ENCODE data around the gene MYLK.

GRCh38 chr3:123778991-123779622 lies 105.0 kb downstream of the MYLK start:
- TF ChIP-seq STAT1 (conservative IDR thresholded peaks at IDR 0.05), result no peak
- no peak for TF ChIP-seq USF2 (IDR thresholded peaks at IDR 0.05; ENCODE audit: borderline replicate concordance, low read depth, low read length)
- no peak for TF ChIP-seq GATAD2B (conservative IDR thresholded peaks at IDR 0.05; ENCODE audit: low read depth)
- no peak for TF ChIP-seq EZH2 (IDR thresholded peaks at IDR 0.05; ENCODE audit: borderline replicate concordance, control insufficient read depth, low read depth, low read length)
- TF ChIP-seq JUNB (IDR thresholded peaks at IDR 0.05), result no peak
- TF ChIP-seq CTCF (IDR thresholded peaks at IDR 0.05 in 2 of 3, conservative IDR thresholded peaks at IDR 0.05 in 1 of 3; ENCODE audit: control insufficient read depth in 2 of 3, extremely low read depth in 1 of 3, insufficient read depth in 1 of 3, low read depth in 3 of 3, low read length in 3 of 3), result no peak
- no peak for TF ChIP-seq YY1 (IDR thresholded peaks at IDR 0.05; ENCODE audit: low read depth, low read length)
- TF ChIP-seq POLR2A (IDR thresholded peaks at IDR 0.05; ENCODE audit: low read depth, low read length), result no peak
- no peak for TF ChIP-seq MTA2 (IDR thresholded peaks at IDR 0.05; ENCODE audit: low read depth)
- no peak for TF ChIP-seq POU2F2 (IDR thresholded peaks at IDR 0.05; ENCODE audit: borderline replicate concordance, low read depth, low read length)
- no peak for TF ChIP-seq CBX3 (IDR thresholded peaks at IDR 0.05; ENCODE audit: borderline replicate concordance, low read depth)
